ENCODE results near the gene PCDHAC1.

PCDHAC1 gene

DNA sequence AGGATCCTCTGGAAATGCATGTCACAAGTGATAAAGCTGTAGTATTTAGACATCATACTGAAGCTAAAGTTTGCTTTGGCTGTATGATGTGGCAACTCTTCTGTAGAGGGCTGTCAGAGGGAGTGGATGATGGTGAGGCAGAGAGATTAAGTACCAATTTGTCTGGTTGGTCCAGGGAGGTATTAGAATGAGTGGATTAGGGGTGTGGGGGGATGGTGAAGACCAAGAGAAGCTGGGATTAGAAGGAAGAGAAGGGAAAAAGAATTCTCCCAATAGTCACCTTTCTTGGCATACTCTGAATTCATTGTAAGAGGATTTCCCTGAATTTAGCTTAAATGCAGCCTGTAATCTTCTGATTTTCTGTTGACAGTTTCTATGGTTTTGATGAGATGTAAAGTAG is 43.8 kb downstream of the PCDHAC1 start:
- DNase-seq, result no peak

DNA sequence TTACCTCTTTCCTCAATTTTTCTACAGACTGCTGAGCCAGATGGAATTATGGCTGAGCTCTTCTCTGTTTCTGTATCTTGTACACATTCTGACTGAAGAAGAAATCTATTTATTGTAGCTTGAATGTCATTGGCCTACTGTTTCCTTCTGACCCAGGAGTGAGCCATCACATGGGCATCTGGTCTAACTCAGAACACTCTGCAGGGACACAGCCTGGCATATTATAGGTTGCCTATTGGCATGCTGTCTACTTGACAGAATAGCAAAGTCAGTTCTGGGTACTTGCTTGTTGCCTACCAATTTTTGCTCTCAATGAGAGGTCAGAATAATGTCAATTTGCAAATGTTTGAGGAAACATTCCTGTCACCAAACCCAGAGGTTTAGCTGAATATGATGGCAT is 47.5 kb downstream of the PCDHAC1 start:
- DNase-seq, result no peak

DNA sequence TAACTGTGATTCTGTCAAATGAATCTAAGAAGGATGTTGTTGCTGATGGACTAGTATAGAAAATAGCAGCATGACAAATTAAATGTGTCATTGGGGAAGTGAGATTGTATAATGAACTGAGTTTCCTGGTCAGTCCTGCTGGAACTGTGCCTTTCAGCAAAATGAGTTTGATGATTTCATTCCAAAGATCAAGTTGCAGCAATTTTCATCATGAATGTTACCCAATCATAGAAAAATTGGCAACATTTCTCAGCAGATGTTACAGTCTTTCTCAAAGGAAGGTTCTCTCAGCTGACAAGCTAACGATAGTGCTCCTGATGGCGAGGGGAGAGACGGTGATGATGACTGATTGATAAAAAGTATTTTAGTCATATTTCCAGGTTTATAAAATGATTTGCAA is 50.9 kb downstream of the PCDHAC1 start:
- DNase-seq, result no peak

DNA sequence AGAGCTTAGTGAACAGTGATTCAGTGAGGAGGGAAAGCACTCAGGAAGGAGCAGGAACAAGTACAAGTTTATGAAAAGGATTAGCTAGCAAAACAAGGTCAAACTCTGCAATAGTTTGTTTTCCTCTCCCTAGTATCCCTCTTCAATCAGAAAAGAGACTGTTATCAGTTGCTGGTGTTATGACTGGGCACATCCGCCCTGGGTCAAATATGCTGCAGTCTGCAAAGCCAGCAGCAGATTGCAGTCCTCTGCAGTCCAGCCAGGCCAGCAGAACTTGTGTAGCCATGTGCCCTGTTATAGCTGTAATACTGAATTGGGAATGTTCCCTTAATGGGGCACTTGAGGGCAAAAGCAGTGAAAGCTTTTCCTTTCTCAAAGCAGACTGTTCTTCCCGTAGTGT is 52.2 kb downstream of the PCDHAC1 start:
- DNase-seq, result no peak

DNA sequence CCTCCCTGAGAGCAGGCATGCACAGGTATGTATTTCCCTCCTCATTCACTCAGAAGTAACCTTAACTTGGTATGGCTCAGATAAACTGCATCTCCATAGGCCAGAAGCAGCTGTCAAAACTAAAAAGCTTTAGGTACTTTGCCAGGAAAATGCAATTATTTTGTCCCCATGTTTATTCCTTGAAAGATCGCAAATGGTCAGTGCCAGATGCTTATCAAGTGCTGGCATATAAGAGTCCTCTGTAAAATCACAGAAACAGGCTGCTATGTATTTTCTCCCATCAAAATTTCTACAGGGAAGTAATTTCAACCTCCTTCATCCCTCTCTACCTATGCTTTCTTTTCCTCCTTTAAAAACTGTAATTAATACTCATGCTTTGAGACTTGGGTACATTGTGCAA is 52.9 kb downstream of the PCDHAC1 start:
- no peak for DNase-seq
